AG20443 (cell line): ENCODE results near the gene YWHAB.

Experiments used
- DNase-seq: peaks from one replicate; pipeline ENCODE4 v3.0.0; 2012; ENCODE audit warnings: low spot score, mixed read lengths

YWHAB gene

GRCh38 chr20:44914924-44915323 lies 29.4 kb downstream of the YWHAB start:
- DNase-seq: no peak

- no peak for DNase-seq
Measured at GRCh38 chr20:44916586-44916985, 31.1 kb downstream of the YWHAB start.

- no peak for DNase-seq
Measured at GRCh38 chr20:44917399-44917798, 31.9 kb downstream of the YWHAB start.

- no peak for DNase-seq
Measured at GRCh38 chr20:44918342-44918741, 32.8 kb downstream of the YWHAB start.

GRCh38 chr20:44918761-44919160 lies 33.3 kb downstream of the YWHAB start:
- DNase-seq: no peak

- no peak for DNase-seq
Measured at GRCh38 chr20:44921447-44921846, 35.9 kb downstream of the YWHAB start.

- no peak for DNase-seq
Measured at GRCh38 chr20:44924541-44924940, 39.0 kb downstream of the YWHAB start.

- DNase-seq: no peak
Measured at GRCh38 chr20:44928595-44928994, 43.1 kb downstream of the YWHAB start.

- DNase-seq: no peak
Measured at GRCh38 chr20:44930517-44931168, 45.1 kb downstream of the YWHAB start.

GRCh38 chr20:44931911-44932310 lies 46.4 kb downstream of the YWHAB start:
- no peak for DNase-seq

GRCh38 chr20:44932916-44933315 lies 47.4 kb downstream of the YWHAB start:
- no peak for DNase-seq

GRCh38 chr20:44936510-44936909 lies 51.0 kb downstream of the YWHAB start:
- DNase-seq: no peak

- DNase-seq: no peak
Measured at GRCh38 chr20:44938637-44939036, 53.1 kb downstream of the YWHAB start.

GRCh38 chr20:44941120-44941691 lies 55.7 kb downstream of the YWHAB start:
- no peak for DNase-seq

GRCh38 chr20:44942264-44942973 lies 56.9 kb downstream of the YWHAB start:
- no peak for DNase-seq

GRCh38 chr20:44943828-44944227 lies 58.3 kb downstream of the YWHAB start:
- no peak for DNase-seq

GRCh38 chr20:44945261-44945660 lies 59.8 kb downstream of the YWHAB start:
- no peak for DNase-seq

GRCh38 chr20:44946271-44946852 lies 60.9 kb downstream of the YWHAB start:
- DNase-seq: no peak

- no peak for DNase-seq
Measured at GRCh38 chr20:44948107-44948506, 62.6 kb downstream of the YWHAB start.

- no peak for DNase-seq
Measured at GRCh38 chr20:44948513-44948912, 63.0 kb downstream of the YWHAB start.

GRCh38 chr20:44950368-44950767 lies 64.9 kb downstream of the YWHAB start:
- DNase-seq: no peak

- DNase-seq: no peak
Measured at GRCh38 chr20:44952731-44953130, 67.2 kb downstream of the YWHAB start.

- DNase-seq: no peak
Measured at GRCh38 chr20:44954211-44954610, 68.7 kb downstream of the YWHAB start.
